GM10266 (cell line): ENCODE results near the gene ZNF214.

Experiments
- DNase-seq: peaks from one replicate; pipeline ENCODE4 v3.0.0; 2012; ENCODE audit errors: extremely low spot score
- TF ChIP-seq, protein P1 (sequence below): IDR thresholded peaks from 2 replicates; pipeline ENCODE4 v1.5.1; 2012; ENCODE audit warnings: mild to moderate bottlenecking, low read depth; ENCODE audit not compliant: control insufficient read depth, insufficient read depth; ENCODE audit errors: missing control alignments

Gene ZNF214

DNA sequence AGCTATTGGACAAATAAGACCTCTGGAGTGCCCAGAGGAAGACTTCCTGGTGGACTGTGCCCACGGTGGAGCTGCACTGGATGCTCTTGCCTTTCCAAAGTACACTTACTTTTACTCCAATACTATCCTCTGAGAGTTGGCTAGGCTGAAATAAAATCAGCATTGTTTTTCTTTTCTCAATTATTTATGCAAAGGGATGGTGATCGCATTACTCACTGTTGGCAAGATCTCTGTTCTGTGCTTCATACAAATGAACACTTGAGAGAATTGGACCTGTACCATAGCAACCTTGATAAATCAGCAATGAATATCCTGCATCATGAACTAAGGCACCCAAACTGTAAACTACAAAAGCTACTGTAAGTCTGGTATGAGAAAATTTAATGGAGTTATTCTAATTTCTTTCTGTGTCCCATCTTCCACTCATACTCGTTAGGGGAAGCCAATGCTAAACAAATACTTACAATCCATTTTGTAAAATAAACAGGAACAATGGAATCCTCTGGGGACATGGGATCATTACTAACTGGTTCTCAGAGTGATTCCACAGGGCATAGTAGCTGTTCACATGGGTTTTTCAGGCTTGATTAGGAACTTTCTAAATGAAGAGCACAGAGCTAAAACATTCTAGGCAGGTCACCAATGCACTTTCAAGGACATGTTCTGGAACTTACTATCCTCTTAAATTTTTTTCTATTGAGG is 26.5 kb upstream of the ZNF214 start:
- no peak for DNase-seq
- TF ChIP-seq, protein P1, sequence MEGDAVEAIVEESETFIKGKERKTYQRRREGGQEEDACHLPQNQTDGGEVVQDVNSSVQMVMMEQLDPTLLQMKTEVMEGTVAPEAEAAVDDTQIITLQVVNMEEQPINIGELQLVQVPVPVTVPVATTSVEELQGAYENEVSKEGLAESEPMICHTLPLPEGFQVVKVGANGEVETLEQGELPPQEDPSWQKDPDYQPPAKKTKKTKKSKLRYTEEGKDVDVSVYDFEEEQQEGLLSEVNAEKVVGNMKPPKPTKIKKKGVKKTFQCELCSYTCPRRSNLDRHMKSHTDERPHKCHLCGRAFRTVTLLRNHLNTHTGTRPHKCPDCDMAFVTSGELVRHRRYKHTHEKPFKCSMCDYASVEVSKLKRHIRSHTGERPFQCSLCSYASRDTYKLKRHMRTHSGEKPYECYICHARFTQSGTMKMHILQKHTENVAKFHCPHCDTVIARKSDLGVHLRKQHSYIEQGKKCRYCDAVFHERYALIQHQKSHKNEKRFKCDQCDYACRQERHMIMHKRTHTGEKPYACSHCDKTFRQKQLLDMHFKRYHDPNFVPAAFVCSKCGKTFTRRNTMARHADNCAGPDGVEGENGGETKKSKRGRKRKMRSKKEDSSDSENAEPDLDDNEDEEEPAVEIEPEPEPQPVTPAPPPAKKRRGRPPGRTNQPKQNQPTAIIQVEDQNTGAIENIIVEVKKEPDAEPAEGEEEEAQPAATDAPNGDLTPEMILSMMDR: no peak

DNA sequence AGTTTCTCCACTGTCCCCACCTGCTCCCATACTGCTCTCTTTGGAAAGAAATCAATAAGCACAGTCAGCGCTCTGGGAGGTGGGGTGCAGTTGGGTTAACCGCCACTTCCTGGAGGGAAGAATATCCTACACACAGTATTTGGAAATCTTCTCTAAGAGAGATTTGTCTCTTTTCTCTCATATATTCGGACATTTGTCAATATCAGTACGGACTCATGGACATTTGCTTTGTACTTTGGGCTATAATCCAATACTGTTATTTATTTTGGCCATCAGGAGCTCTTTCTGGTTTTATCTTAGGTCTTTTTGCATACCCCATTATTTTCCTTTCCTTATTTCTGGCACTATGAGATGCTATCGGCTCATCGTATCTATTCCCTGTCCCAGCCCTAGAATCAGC is 13.9 kb upstream of the ZNF214 start:
- no peak for DNase-seq
- TF ChIP-seq, protein P1: no peak

- DNase-seq: no peak
- TF ChIP-seq, protein P1: no peak
These were observed 12.5 kb upstream of the ZNF214 start for GRCh38 chr11:7032692-7033091.

- TF ChIP-seq, protein P1: no peak
- no peak for DNase-seq
These were observed 11.3 kb upstream of the ZNF214 start for GRCh38 chr11:7031471-7031871.

DNA sequence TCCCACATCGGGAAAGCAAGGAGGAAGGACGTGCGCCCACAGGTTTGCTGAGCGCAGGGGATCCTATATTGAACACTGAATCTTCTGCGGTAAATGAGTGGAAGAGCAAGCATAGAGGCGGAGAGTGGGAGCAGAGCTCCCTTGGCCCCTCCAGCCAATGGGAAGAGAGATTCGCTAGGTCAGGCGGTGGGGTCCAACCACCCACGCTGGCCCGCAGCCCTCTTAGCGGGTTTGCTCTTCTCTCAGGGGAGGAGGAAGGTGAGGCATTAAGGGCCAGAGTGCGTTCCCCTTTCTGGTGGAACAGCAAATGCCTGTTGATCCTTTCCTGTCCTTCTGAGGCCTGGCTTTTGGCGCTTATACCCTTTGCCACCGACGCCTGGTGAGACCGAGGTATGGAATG is 10.7 kb upstream of the ZNF214 start:
- TF ChIP-seq, protein P1: no peak
- no peak for DNase-seq

GRCh38 chr11:7028141-7028540 is 8.0 kb upstream of the ZNF214 start:
- TF ChIP-seq, protein P1: no peak
- no peak for DNase-seq

DNA sequence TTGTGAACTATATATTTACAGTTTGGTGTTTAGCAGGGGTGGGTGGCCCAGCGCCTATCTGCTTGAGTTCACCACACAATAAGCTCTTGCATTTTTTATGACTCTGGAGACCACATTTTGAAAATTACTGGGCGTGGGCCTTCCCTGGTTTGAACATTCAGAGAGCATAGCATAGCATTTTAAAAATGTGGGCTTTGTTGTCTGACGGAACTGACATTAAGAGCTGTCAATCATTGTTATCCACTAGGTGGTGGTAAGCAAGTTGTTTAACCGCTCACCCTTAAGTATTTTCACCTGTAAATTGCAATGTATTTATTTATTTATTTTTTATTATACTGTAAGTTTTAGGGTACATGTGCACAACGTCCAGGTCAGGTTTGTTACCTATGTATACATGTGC is 1.2 kb upstream of the ZNF214 start:
- DNase-seq: no peak
- TF ChIP-seq, protein P1: no peak
